Stimulated activated memory B cell treated with anti-CD40 and anti-IgM and Interleukin-4, amounts not matched to agents 10 μg/mL and 1 μg/mL and 100 μg/mL, for 72 hours (primary cell): ENCODE data around the gene ZBTB46.

Experiments used
- ATAC-seq: fragments of 150-1000 bp; cut with Tn5 transposase; 2 replicates; pipeline ENCODE4 v1.10.0; 2021
- H3K27ac Mint-ChIP-seq: one replicate; pipeline ENCODE4 v1.8.0; 2022; ENCODE audit warnings: mild to moderate bottlenecking, mixed read lengths
- H3K27me3 Mint-ChIP-seq: one replicate; pipeline ENCODE4 v1.8.0; 2022; ENCODE audit warnings: mixed read lengths
- H3K36me3 Mint-ChIP-seq: one replicate; pipeline ENCODE4 v1.8.0; 2022; ENCODE audit warnings: mixed read lengths
- H3K4me1 Mint-ChIP-seq: one replicate; pipeline ENCODE4 v1.8.0; 2022; ENCODE audit warnings: mixed read lengths
- H3K4me3 Mint-ChIP-seq: one replicate; pipeline ENCODE4 v1.8.0; 2022; ENCODE audit warnings: mild to moderate bottlenecking, moderate library complexity, mixed read lengths
- H3K9me3 Mint-ChIP-seq: one replicate; pipeline ENCODE4 v1.8.0; 2022; ENCODE audit warnings: mixed read lengths

The ZBTB46 gene

DNA sequence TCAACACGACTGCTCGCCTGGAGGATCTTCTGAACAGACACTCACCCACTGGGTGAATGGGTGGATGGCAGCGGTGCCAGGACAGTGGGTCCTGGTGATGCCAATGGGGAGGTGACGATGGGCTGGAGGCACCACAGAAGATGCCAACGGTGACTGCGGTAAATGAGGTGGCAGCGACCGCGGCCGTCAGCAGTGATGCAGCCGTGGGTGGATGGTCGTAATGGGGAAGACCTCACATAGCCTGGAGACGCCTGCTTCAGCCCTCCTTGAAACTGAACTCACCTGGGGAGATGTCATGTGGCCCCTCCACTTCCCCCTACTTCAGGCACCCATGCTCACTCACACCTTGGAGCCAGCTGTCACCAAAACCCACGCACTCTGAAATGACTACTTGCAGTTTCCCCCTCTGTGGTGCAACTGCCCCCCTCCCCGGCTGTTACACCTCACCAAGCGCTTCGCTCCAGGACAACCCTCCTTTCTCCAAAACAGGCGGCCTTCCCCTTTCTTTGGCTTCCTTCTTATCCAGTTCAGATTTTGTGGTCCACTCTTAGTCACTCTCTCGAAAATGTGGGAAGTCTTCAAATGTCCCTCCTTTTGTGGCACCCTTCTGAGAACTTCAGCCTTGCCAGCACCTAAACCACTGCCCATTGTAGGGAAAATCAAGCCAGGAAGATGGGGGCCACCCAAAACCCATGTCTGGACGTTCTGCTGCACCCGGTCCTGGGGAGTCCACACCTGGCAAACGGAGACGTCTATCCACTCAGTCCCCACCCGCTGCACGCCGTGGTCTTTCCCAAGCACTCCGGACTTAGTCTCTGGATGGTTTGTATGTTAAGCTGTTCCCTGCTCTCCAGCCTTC lies 19.9 kb upstream of the ZBTB46 start:
- no peaks in the 10 kb centered on the region for H3K9me3 Mint-ChIP-seq
- peak overlapping the region; percentile 22 for H3K4me3 Mint-ChIP-seq
- peaks cover 28% of the 10 kb centered on the region for H3K27me3 Mint-ChIP-seq
- peak; percentile 92 for ATAC-seq
- H3K27ac Mint-ChIP-seq, result peak overlapping the region; percentile 59
- H3K4me1 Mint-ChIP-seq, result peaks cover 30% of the 10 kb centered on the region
- peaks cover 5% of the 10 kb centered on the region for H3K36me3 Mint-ChIP-seq

- Mint-ChIP-seq H3K4me3 (no peak overlapping the region), H3K9me3 (no peaks in the 10 kb centered on the region), H3K27ac (no peak overlapping the region), H3K27me3 (peaks cover 19% of the 10 kb centered on the region), H3K36me3 (peaks cover 5% of the 10 kb centered on the region), H3K4me1 (peaks cover 31% of the 10 kb centered on the region)
- ATAC-seq, result no peak
These were observed 17.2 kb upstream of the ZBTB46 start for GRCh38 chr20:63848003-63848911.

DNA sequence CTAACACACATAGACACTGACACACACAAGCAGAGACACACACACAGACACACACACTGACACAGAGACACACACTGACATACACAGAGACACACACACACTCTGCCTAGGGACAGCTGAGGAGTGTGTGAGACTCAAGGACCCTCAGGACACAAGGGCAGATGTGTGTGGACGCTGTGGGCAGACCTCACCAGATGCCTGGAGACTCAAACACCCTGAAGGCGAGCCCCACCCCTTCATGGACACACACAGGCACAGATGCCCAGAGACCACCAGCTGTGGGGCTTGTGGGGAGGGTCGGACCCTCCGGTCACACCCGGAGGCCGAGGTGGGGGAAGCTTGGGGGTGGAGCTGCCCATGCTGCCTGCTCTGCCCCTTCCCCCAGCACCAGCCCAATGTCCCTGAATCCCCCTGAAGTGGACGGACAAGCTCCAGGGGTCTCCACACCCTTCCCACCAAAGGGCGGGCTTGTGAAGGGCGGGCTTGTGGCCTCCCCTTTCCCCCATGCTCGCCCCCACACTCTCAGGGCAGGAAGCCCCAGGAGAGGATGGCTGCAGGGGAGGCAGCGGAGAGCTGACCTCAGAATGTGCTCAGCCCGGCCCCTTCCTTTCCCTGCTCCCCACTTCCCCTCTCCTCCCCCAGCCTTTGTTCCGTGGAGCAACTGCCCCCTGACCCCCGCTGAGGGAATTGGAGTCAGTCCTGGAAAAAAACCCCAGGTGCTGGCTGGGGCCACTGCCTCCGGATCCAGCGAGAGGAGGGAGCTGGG lies 16.4 kb upstream of the ZBTB46 start:
- H3K27ac Mint-ChIP-seq, result no peak overlapping the region
- H3K27me3 Mint-ChIP-seq, result peaks cover 17% of the 10 kb centered on the region
- H3K4me3 Mint-ChIP-seq, result no peak overlapping the region
- no peak for ATAC-seq
- no peaks in the 10 kb centered on the region for H3K9me3 Mint-ChIP-seq
- peaks cover 4% of the 10 kb centered on the region for H3K36me3 Mint-ChIP-seq
- H3K4me1 Mint-ChIP-seq, result peaks cover 32% of the 10 kb centered on the region

DNA sequence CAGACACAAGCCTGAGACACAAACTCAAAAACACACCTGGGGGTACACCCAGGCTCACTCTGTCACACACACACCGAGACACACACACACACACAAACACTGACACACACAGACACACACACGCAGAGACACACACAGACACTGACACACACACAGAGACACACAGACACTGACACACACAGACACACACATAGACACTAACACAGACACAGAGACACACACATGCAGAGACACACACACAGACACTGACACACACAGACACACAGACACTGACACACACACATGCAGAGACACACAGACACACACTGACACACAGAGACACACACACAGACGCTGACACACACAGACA lies 15.8 kb upstream of the ZBTB46 start:
- H3K36me3 Mint-ChIP-seq, result no peaks in the 10 kb centered on the region
- peaks cover 17% of the 10 kb centered on the region for H3K27me3 Mint-ChIP-seq
- no peaks in the 10 kb centered on the region for H3K9me3 Mint-ChIP-seq
- H3K4me1 Mint-ChIP-seq, result peaks cover 37% of the 10 kb centered on the region
- no peak for ATAC-seq
- no peak overlapping the region for H3K4me3 Mint-ChIP-seq
- no peak overlapping the region for H3K27ac Mint-ChIP-seq

DNA sequence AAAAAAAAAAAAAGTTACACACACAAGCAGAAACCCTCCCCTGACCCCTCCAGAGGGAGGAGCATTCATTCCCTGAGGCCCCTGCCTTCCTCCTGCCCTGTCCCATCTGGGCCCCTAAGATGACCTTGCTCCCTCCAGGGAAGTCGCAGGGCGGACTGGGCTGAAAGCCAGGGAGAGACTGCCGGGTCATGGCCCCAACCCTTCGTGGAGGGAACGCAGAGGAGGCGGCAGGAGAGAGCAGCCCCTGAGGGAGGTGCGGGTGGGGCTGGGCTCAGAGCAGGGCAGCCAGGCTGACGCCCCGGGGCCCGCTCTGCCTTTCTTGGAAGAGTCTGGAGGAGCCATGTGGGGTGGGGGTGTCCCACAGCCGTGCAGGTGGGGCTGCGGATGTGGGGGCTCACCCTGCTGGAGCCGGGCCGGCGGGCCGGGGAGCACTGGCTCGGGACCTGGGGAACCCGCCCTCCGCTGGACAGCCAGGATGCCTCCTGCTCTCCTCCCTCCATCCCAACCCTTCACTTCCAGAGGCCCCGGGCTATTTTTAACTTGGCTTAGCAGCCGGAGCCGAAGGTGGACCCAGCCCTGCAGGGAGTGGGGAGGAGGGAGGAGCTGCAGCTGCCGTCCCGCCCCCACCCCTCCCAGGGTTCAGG lies 15.2 kb upstream of the ZBTB46 start:
- Mint-ChIP-seq H3K36me3 (no peaks in the 10 kb centered on the region), H3K27me3 (peaks cover 17% of the 10 kb centered on the region), H3K27ac (no peak overlapping the region), H3K4me1 (peaks cover 37% of the 10 kb centered on the region), H3K9me3 (no peaks in the 10 kb centered on the region), H3K4me3 (no peak overlapping the region)
- ATAC-seq, result no peak

DNA sequence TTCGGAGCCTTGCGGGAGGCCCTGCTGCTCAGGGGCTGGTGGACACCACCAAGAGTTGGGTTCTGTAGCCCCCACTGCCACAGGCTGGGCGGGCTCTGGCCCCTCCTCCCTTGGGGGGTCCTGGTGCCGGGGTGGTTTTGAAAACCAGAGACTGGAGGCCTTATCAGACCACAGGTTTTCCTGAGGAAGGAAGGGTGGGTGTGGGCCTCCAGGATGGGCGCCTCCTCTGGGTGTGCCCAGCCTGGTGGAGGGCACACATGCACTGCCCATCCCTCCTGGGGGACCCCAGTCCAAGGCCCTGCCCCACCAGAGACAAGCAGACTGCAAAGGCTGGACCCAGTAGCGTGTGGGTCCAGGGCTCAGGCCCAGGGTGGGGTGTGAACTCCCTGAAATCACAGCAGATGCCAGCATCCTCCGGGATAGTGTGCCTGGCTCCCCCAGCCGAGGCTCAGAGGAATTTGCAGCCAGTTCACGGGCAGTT lies 13.5 kb upstream of the ZBTB46 start:
- Mint-ChIP-seq H3K27ac (no peak overlapping the region), H3K9me3 (no peaks in the 10 kb centered on the region), H3K27me3 (peaks cover 27% of the 10 kb centered on the region), H3K36me3 (no peaks in the 10 kb centered on the region), H3K4me1 (peaks cover 33% of the 10 kb centered on the region), H3K4me3 (no peak overlapping the region)
- ATAC-seq, result peak; percentile 17

DNA sequence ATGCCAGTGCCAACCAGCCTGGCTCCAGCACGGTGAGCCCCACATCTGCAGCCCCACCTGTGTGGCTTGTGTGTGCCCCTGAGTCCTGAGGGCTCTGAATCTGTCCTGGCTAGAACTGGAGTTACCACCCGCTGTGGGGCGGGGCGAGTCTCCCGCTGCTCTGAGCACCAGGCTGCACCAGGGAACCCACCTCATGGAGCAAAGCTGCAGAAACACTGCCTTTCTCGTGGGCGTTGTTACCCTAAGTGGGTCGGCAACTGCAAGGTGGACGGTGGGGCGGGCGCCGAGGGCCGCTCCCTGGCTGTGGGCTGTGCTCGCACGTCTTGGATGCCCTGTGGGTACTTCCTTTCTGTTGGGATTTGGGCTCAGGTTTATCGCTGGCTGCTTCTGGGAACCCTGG lies 12.7 kb upstream of the ZBTB46 start:
- peaks cover 29% of the 10 kb centered on the region for H3K27me3 Mint-ChIP-seq
- H3K36me3 Mint-ChIP-seq, result no peaks in the 10 kb centered on the region
- peaks cover 33% of the 10 kb centered on the region for H3K4me1 Mint-ChIP-seq
- H3K4me3 Mint-ChIP-seq, result no peak overlapping the region
- no peak overlapping the region for H3K27ac Mint-ChIP-seq
- ATAC-seq, result no peak
- H3K9me3 Mint-ChIP-seq, result no peaks in the 10 kb centered on the region

DNA sequence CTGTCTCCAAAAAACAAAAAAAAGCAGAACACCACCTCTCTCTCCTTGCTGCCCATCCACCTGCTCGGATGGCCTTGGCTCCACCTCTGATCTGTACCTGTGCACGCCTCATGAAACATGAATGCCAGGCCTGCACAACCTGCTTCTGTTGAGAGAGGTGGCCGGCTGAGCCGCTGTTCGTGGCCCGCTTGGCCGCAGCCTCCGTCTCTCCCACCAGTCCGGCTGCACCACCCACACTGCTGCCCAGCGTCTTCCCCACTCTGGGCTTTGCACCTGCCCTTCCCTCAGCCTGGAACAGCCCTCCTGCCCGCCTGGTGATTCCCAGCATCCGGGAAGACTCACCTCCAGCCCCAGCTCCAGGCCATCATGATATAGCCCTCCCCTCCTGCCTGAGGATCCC lies 12.2 kb upstream of the ZBTB46 start:
- ATAC-seq, result no peak
- H3K36me3 Mint-ChIP-seq, result no peaks in the 10 kb centered on the region
- H3K4me3 Mint-ChIP-seq, result no peak overlapping the region
- peaks cover 34% of the 10 kb centered on the region for H3K27me3 Mint-ChIP-seq
- no peaks in the 10 kb centered on the region for H3K9me3 Mint-ChIP-seq
- no peak overlapping the region for H3K27ac Mint-ChIP-seq
- H3K4me1 Mint-ChIP-seq, result peaks cover 33% of the 10 kb centered on the region

GRCh38 chr20:63842258-63842657 lies 11.2 kb upstream of the ZBTB46 start:
- Mint-ChIP-seq H3K27me3 (peaks cover 44% of the 10 kb centered on the region), H3K4me1 (peaks cover 40% of the 10 kb centered on the region), H3K9me3 (no peaks in the 10 kb centered on the region), H3K27ac (no peak overlapping the region), H3K36me3 (no peaks in the 10 kb centered on the region), H3K4me3 (no peak overlapping the region)
- ATAC-seq, result peak; percentile 32

DNA sequence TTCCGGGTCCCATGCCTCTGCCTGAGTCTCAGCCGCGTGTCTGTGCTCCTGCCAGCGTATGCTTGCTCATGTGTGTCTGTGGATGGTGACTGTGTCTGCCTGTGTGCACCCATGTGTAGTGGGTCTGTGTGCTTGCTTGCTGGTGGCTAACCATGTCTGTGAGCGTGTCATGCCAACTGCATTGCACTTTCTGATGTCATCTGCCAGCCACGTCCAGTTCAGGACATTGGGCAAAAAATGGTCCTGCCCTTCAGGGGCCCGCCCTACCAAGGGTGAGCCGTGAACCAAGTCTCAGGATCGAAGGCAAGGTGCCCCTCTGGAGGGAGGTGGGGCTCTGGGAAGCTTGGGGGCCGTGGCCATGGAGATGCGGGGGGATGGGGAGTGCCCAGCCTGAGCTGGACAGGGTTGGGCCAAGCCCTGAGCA lies 9.4 kb upstream of the ZBTB46 start:
- Mint-ChIP-seq H3K27me3 (peaks cover 56% of the 10 kb centered on the region), H3K27ac (no peak overlapping the region), H3K4me1 (peaks cover 37% of the 10 kb centered on the region), H3K9me3 (no peaks in the 10 kb centered on the region), H3K4me3 (peak overlapping the region; percentile 5), H3K36me3 (no peaks in the 10 kb centered on the region)
- no peak for ATAC-seq

DNA sequence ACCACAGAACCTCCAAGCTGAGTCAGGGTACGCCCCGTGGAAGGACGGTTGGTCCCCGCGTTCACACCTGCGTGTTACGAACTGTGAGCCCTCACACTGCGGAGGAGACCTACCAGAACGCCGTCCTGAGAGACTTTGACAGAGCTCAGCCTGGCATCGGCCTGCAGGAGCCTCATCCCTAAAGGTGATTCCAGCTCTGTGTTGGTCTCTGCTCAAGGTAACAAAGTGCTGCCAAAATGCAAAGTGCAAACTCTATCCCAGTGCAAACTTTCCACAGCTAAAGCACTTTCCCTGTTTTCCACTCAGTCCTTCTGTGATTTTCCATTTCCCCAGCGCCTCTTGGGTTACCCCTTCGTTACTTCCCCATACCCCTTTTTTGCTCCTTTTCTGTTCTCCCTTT lies 8.6 kb upstream of the ZBTB46 start:
- H3K9me3 Mint-ChIP-seq, result no peaks in the 10 kb centered on the region
- H3K27ac Mint-ChIP-seq, result no peak overlapping the region
- ATAC-seq, result no peak
- H3K4me1 Mint-ChIP-seq, result peaks cover 37% of the 10 kb centered on the region
- no peak overlapping the region for H3K4me3 Mint-ChIP-seq
- no peaks in the 10 kb centered on the region for H3K36me3 Mint-ChIP-seq
- H3K27me3 Mint-ChIP-seq, result peaks cover 59% of the 10 kb centered on the region

DNA sequence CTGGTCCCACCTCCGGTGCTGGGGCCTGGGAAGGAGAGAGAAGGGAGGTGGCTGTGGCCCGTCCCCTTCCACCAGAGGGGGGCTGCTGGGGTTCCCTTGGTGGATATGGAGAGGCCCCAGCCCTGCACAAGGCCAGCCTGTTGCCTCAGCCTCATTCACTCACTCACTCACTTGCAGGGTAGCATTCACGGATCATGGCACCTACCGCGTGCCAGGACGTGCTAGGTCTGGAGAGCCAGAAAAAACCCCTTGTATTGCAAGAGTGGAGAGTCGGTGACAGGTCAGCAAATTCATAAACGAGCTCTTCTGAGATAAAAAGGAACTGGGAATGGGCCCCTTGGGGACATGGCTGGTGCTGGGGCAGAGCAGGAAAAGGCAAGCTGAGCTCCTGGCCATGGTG lies 6.4 kb upstream of the ZBTB46 start:
- no peaks in the 10 kb centered on the region for H3K9me3 Mint-ChIP-seq
- no peak overlapping the region for H3K27ac Mint-ChIP-seq
- H3K27me3 Mint-ChIP-seq, result peaks cover 80% of the 10 kb centered on the region
- H3K4me3 Mint-ChIP-seq, result no peak overlapping the region
- peak; percentile 28 for ATAC-seq
- peaks cover 27% of the 10 kb centered on the region for H3K4me1 Mint-ChIP-seq
- no peaks in the 10 kb centered on the region for H3K36me3 Mint-ChIP-seq

DNA sequence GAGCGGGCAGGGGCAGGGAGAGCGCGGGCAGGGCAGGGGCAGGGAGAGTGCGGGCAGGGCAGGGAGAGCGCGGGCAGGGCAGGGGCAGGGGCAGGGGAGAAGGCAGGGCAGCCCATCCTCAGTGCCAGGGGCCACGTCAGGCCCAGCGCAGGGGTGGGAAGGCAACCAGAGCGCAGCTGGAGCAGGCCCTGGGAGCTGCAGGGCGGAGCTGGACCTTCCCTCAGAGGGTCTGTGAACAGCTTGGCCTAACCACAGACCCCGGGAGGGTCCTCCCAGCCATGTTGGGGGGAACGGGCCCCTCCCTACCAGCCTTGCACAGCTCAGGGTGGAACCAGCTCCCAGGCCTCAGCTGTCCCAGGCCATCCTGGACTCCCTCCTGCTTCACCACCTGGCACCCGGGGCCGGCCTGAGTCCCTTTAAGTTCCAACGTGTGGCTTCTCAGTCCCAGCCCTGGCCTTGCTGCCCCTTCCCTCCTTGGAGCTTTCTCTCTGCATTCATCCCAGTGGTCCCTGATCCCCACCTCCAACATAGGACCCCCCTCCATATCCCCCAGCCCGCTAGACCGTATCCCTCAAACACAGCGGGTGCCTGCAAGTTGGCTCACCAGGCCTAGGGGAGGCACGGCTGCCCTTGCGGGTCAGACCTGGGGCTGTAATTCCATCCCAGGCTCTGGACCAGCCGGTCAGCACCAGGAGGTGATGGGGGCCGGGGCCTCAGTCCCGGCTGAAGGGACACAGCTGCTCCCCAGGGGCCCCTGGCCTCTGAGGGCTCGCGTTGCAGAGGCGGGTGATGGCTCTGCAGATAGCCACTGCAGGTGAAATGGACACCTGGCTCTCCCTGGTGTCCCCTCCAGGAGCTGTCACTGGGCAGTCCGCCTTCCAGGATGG lies 5.6 kb upstream of the ZBTB46 start:
- H3K27me3 Mint-ChIP-seq, result peaks cover 74% of the 10 kb centered on the region
- H3K27ac Mint-ChIP-seq, result no peak overlapping the region
- H3K4me3 Mint-ChIP-seq, result no peak overlapping the region
- peaks cover 19% of the 10 kb centered on the region for H3K4me1 Mint-ChIP-seq
- peak; percentile 40 for ATAC-seq
- H3K36me3 Mint-ChIP-seq, result no peaks in the 10 kb centered on the region
- no peaks in the 10 kb centered on the region for H3K9me3 Mint-ChIP-seq
